GM12878 (cell line): ENCODE results near the gene MEGF11. TPM values are rescaled to one million over a fixed set of nuclear protein-coding genes. Genes with fewer than 3 reads are reported as not detected.

ENCODE experiments used
- ATAC-seq: fragments of 200-7000 bp; cut with Tn5 transposase; 3 replicates; pipeline ENCODE4 v1.9.1; 2020; ENCODE audit warnings: mild to moderate bottlenecking, moderate library complexity
- BruUV-seq: library from RNA; stranded (reverse); fragments of 400-500 nt; replicated peaks from 2 replicates; lab custom pipeline; 2021; lab: Mats Ljungman, UMichigan
- CTCF ChIA-PET: fragments of 300-600 bp; sonication (Branson Sonifier 250); formaldehyde crosslinking; extraction: SDS; loops from one replicate; lab custom pipeline; 2021; ENCODE audit warnings: inconsistent platforms; lab: Yijun Ruan, JAX
- POLR2A ChIA-PET: fragments of 350-600 bp; formaldehyde crosslinking; extraction: SDS; loops from one replicate; lab custom pipeline; 2021; ENCODE audit warnings: inconsistent platforms; lab: Charles Lee
- RAD21 ChIA-PET: fragments of 300-600 bp; sonication (Branson Sonifier 250); formaldehyde crosslinking; loops from one replicate; lab custom pipeline; 2023; ENCODE audit warnings: antibody characterized with exemption; ENCODE audit not compliant: unreplicated experiment; lab: Charles Lee
- SMC1A ChIA-PET: fragments of 300-600 bp; sonication (Branson Sonifier 250); formaldehyde crosslinking; loops from one replicate; lab custom pipeline; 2023; ENCODE audit not compliant: unreplicated experiment, uncharacterized antibody; lab: Charles Lee
- DNase-seq: peaks from one replicate; pipeline ENCODE4 v3.0.0-alpha.2; 2011; ENCODE audit warnings: low read depth, low spot score
- FAIRE-seq: peaks from 3 replicates; lab custom pipeline; 2011; peaks lifted over from hg19 to GRCh38; lab: Jason Lieb, UNC
- H2AFZ ChIP-seq: 2 replicates; pipeline ENCODE4 v1.6.0; 2011; ENCODE audit warnings: low read depth, low read length, control low read depth; ENCODE audit not compliant: control insufficient read depth
- H3K27ac ChIP-seq: 2 replicates; pipeline ENCODE4 v1.5.1; 2011; ENCODE audit warnings: control low read depth; ENCODE audit not compliant: control insufficient read depth, insufficient read depth
- H3K27me3 ChIP-seq, 2 experiments: replicated peaks in 1 of 2; 2 replicates each; pipeline versions ENCODE4 v1.6.0 to v1.6.1; 2011; ENCODE audit warnings: low read length in 1 of 2; ENCODE audit not compliant: control insufficient read depth in 2 of 2, insufficient read depth in 2 of 2
- H3K36me3 ChIP-seq, 2 experiments: 2 replicates each; pipeline ENCODE4 v1.5.1; 2011; ENCODE audit warnings: low read length in 1 of 2; ENCODE audit not compliant: control insufficient read depth in 2 of 2, insufficient read depth in 2 of 2
- H3K4me1 ChIP-seq: 2 replicates; pipeline ENCODE4 v1.6.1; 2011; ENCODE audit warnings: mild to moderate bottlenecking, low read length, moderate library complexity, mixed read lengths; ENCODE audit not compliant: control insufficient read depth, insufficient read depth
- H3K4me2 ChIP-seq: 2 replicates; pipeline ENCODE4 v1.6.0; 2011; ENCODE audit warnings: control low read depth; ENCODE audit not compliant: control insufficient read depth, insufficient read depth
- H3K4me3 ChIP-seq: fragments of 200-600 bp; sonication (generic); 2 replicates; pipeline ENCODE4 v1.5.1; 2016
- H3K79me2 ChIP-seq: 2 replicates; pipeline ENCODE4 v1.6.0; 2011; ENCODE audit warnings: low read length; ENCODE audit not compliant: control insufficient read depth, insufficient read depth
- H3K9ac ChIP-seq: 2 replicates; pipeline ENCODE4 v1.8.0; 2011; ENCODE audit warnings: low read length, control low read depth, mixed read lengths; ENCODE audit not compliant: control insufficient read depth, insufficient read depth
- H3K9me3 ChIP-seq: replicated peaks from 3 replicates; pipeline ENCODE4 v1.5.1; 2011; ENCODE audit warnings: mild to moderate bottlenecking, low read length; ENCODE audit not compliant: control insufficient read depth, insufficient read depth
- H4K20me1 ChIP-seq: 2 replicates; pipeline ENCODE4 v1.6.0; 2011; ENCODE audit not compliant: control insufficient read depth, insufficient read depth
- BRCA1 ChIP-seq: IDR thresholded peaks from 2 replicates; pipeline ENCODE4 v1.6.1; 2011; ENCODE audit warnings: low read depth, low read length, improper control_type of control experiment
- CEBPB ChIP-seq, 2 experiments: fragments of 150-350 bp in 1 of 2; IDR thresholded peaks; 2 replicates each; pipeline ENCODE4 v1.6.1; 2012 to 2014; ENCODE audit warnings: low read depth in 2 of 2, low read length in 2 of 2, borderline replicate concordance in 1 of 2, inconsistent platforms in 1 of 2
- CREB1 ChIP-seq: IDR thresholded peaks from 2 replicates; pipeline ENCODE4 v1.6.1; 2012; ENCODE audit warnings: low read depth, mild to moderate bottlenecking, inconsistent platforms
- EGR1 ChIP-seq, 2 experiments: IDR thresholded peaks; 1 replicate in 1 of 2; 2 replicates in 1 of 2; pipeline ENCODE4 v1.6.1; 2011 to 2012; ENCODE audit warnings: low read depth in 2 of 2, low read length in 2 of 2, borderline replicate concordance in 1 of 2, mild to moderate bottlenecking in 1 of 2, moderate library complexity in 1 of 2
- GATAD2B ChIP-seq: fragments of 450-650 bp; conservative IDR thresholded peaks from 2 replicates; pipeline ENCODE4 v1.6.1; 2017; ENCODE audit warnings: low read depth, mild to moderate bottlenecking, moderate library complexity
- LARP7 ChIP-seq: fragments of 450-650 bp; IDR thresholded peaks from 2 replicates; pipeline ENCODE4 v1.6.1; 2017; ENCODE audit warnings: mild to moderate bottlenecking
- MEF2B ChIP-seq: fragments of 450-650 bp; IDR thresholded peaks from 2 replicates; pipeline ENCODE4 v1.6.1; 2018; ENCODE audit warnings: mild to moderate bottlenecking, moderate library complexity; ENCODE audit not compliant: partially characterized antibody, poor library complexity, severe bottlenecking
- MYB ChIP-seq: fragments of 150-350 bp; IDR thresholded peaks from 2 replicates; pipeline ENCODE4 v1.6.1; 2014; ENCODE audit warnings: mild to moderate bottlenecking, low read depth, low read length, borderline replicate concordance
- NBN ChIP-seq: fragments of 450-650 bp; IDR thresholded peaks from 2 replicates; pipeline ENCODE4 v1.6.1; 2016
- PAX8 ChIP-seq: fragments of 450-650 bp; IDR thresholded peaks from 2 replicates; pipeline ENCODE4 v1.6.1; 2017; ENCODE audit warnings: mild to moderate bottlenecking, moderate library complexity
- POLR2AphosphoS2 ChIP-seq: IDR thresholded peaks from 2 replicates; pipeline ENCODE4 v1.6.1; 2011; ENCODE audit warnings: low read depth, mild to moderate bottlenecking, low read length, improper control_type of control experiment, moderate library complexity
- RAD51 ChIP-seq: fragments of 450-650 bp; IDR thresholded peaks from 2 replicates; pipeline ENCODE4 v1.6.1; 2016; ENCODE audit warnings: moderate library complexity, mild to moderate bottlenecking, inconsistent platforms
- SIX5 ChIP-seq: IDR thresholded peaks from 2 replicates; pipeline ENCODE4 v1.6.1; 2011; ENCODE audit warnings: mild to moderate bottlenecking, low read depth, low read length, moderate library complexity; ENCODE audit not compliant: severe bottlenecking
- SMC3 ChIP-seq: IDR thresholded peaks from 2 replicates; pipeline ENCODE4 v1.6.1; 2011; ENCODE audit warnings: low read length, improper control_type of control experiment, borderline replicate concordance
- SPI1 ChIP-seq: IDR thresholded peaks from 2 replicates; pipeline ENCODE4 v1.6.1; 2011; ENCODE audit warnings: low read depth, mild to moderate bottlenecking, low read length, moderate library complexity, borderline replicate concordance; ENCODE audit not compliant: insufficient read depth
- SREBF2 ChIP-seq: IDR thresholded peaks from 2 replicates; pipeline ENCODE4 v1.6.1; 2012; ENCODE audit warnings: mild to moderate bottlenecking, low read length
- ZNF274 ChIP-seq: IDR thresholded peaks from one replicate; pipeline ENCODE4 v1.8.0; 2011; ENCODE audit not compliant: insufficient read length, insufficient read depth
- WGBS: methylation state at CpG from one replicate; pipeline ENCODE4 v1.1.6; 2016; ENCODE audit warnings: low lambda C conversion rate; ENCODE audit not compliant: insufficient replicate concordance, insufficient coverage; ENCODE audit errors: missing lambda C conversion rate; 5-methylcytosine and 5-hydroxymethylcytosine counted together
- in situ Hi-C: fragments of 300-500 bp; cut with MboI; formaldehyde crosslinking; loops from 9 replicates; pipeline ENCODE4 v1.14.3; 2018; ENCODE audit warnings: mixed read lengths
- intact Hi-C: fragments of 100-400 bp; cut with micrococcal nuclease; formaldehyde crosslinking; loops from one replicate; pipeline ENCODE4 v1.14.2; 2022; ENCODE audit not compliant: unreplicated experiment
- polyA plus RNA-seq, 11 experiments: library from polyadenylated mRNA; depleted of rRNA in 4 of 11; unstranded in 6 of 11; stranded (reverse) in 5 of 11; fragments of >200 nt; fragmentation: Nextera tagmentation in 4 of 11; fragmentation: Illumina TruSeq in 1 of 11; extraction: Ambion mirVana in 4 of 11; extraction: Trizol in 1 of 11; gene quantifications; 1 replicate in 1 of 11; 2 replicates in 10 of 11; pipeline versions ENCODE4 v1.2.1 to v1.2.3, GENCODE V29; 2011 to 2016; ENCODE audit warnings: inconsistent platforms in 2 of 11, missing spikeins in 2 of 11, low read depth in 1 of 11
- total RNA-seq, 4 experiments: library from RNA; depleted of rRNA in 3 of 4; stranded (reverse); fragments of >200 nt in 3 of 4; fragmentation: Illumina TruSeq in 1 of 4; extraction: Trizol in 1 of 4; gene quantifications; 2 replicates each; pipeline versions ENCODE4 v1.2.1 to v1.2.3, GENCODE V29; 2013 to 2021
- TF ChIP-seq, protein P1 (sequence below): fragments of 450-650 bp; IDR thresholded peaks from 2 replicates; pipeline ENCODE4 v1.6.1; 2016; ENCODE audit warnings: mild to moderate bottlenecking

MEGF11 gene
- total and polyA plus RNA-seq, 10 of the 15 experiments (the other 5 are each of a cell fraction or from before 2014, with no cell fraction given), result 0.03 to 1.7 (median 0.49) TPM

DNA sequence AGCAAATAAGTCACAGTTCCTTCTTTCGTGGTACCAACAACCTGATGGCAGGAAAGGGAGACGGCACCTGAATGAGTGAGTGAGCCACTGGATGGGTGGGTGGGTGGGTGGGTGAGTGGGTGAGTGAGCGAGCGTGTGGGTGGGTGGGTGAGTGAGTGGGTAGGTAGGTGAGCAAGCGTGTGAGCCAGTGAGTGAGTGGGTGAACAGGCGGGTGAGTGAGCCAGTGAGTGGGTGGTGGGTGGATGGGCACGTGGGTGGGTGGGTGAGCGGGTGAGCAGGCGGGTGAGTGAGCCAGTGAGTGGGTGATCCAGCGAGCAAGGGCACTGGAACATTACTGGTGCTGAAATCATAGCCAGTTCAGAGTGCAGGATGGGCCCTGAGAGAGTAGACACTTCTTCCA, 152.8 kb downstream of the MEGF11 start:
- Histone ChIP-seq H3K9ac (no peak overlapping the region), H3K36me3 (no peaks in the 10 kb centered on the region), H3K27me3 (peaks cover 0 to 4% of the 10 kb centered on the region in 2 experiments), H3K4me1 (no peaks in the 10 kb centered on the region), H2AFZ (no peak overlapping the region), H3K4me2 (no peak overlapping the region), H3K4me3 (no peak overlapping the region), H4K20me1 (no peaks in the 10 kb centered on the region), H3K9me3 (no peaks in the 10 kb centered on the region), H3K79me2 (no peaks in the 10 kb centered on the region), H3K27ac (no peak overlapping the region)
- FAIRE-seq (no peak), DNase-seq (no peak), ATAC-seq (no peak)
- in situ Hi-C loops, result no loop called here
- ChIA-PET SMC1A (no interaction called here), CTCF (no interaction called here), POLR2A (no interaction called here), RAD21 (no interaction called here)
- TF ChIP-seq BRCA1, result no peak
- TF ChIP-seq CREB1, result no peak
- TF ChIP-seq CEBPB (IDR thresholded peaks at IDR 0.05; ENCODE audit: borderline replicate concordance in 1 of 2, low read depth in 2 of 2, low read length in 2 of 2), result no peak
- TF ChIP-seq GATAD2B, result no peak
- TF ChIP-seq, protein P1, sequence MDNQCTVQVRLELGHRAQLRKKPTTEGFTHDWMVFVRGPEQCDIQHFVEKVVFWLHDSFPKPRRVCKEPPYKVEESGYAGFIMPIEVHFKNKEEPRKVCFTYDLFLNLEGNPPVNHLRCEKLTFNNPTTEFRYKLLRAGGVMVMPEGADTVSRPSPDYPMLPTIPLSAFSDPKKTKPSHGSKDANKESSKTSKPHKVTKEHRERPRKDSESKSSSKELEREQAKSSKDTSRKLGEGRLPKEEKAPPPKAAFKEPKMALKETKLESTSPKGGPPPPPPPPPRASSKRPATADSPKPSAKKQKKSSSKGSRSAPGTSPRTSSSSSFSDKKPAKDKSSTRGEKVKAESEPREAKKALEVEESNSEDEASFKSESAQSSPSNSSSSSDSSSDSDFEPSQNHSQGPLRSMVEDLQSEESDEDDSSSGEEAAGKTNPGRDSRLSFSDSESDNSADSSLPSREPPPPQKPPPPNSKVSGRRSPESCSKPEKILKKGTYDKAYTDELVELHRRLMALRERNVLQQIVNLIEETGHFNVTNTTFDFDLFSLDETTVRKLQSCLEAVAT, result no peak
- no peak for TF ChIP-seq SREBF2
- TF ChIP-seq NBN, result no peak
- TF ChIP-seq RAD51, result no peak
- no peak for TF ChIP-seq LARP7
- TF ChIP-seq MEF2B, result no peak
- TF ChIP-seq ZNF274, result no peak
- TF ChIP-seq SMC3, result no peak
- TF ChIP-seq SPI1, result no peak
- no peak for TF ChIP-seq EGR1 (IDR thresholded peaks at IDR 0.05; ENCODE audit: borderline replicate concordance in 1 of 2, low read depth in 2 of 2, low read length in 2 of 2)
- TF ChIP-seq SIX5, result no peak
- TF ChIP-seq POLR2AphosphoS2, result no peak
- TF ChIP-seq PAX8, result no peak
- no peak for TF ChIP-seq MYB
- intact Hi-C loops, result no loop called here
- WGBS, result 0% methylated on average over 3 of the region's 10 CpGs
- no TSS peak for BruUV-seq
